ENCODE data around the gene DENND4A. TPM values are rescaled to one million over a fixed set of nuclear protein-coding genes. Genes with fewer than 3 reads are reported as not detected.
"Not testable (repeated sequence)": the region's sequence is repeated elsewhere in the genome, so short reads cannot be mapped to it uniquely, and the experiment has no call there.

Gene DENND4A
- total RNA-seq, 1 donor from 2014 or later = 9.1 TPM

- Mint-ChIP-seq H3K4me1 (no peaks in the 10 kb centered on the region), H3K9me3 (no peaks in the 10 kb centered on the region), H3K27ac (ENCODE audit: unreplicated experiment) (no peak overlapping the region), H3K36me3 (ENCODE audit: low read depth) (no peaks in the 10 kb centered on the region), H3K4me3 (no peak overlapping the region), H3K27me3 (ENCODE audit: low read depth) (no peaks in the 10 kb centered on the region)
- no peak for DNase-seq (ENCODE audit: low read depth, low spot score)
- TF ChIP-seq CTCF (conservative IDR thresholded peaks at IDR 0.05) = no peak
Measured at GRCh38 chr15:65620833-65621232, 171.3 kb downstream of the DENND4A start.

- Mint-ChIP-seq H3K27ac (ENCODE audit: unreplicated experiment) (no peak overlapping the region), H3K4me3 (no peak overlapping the region)
Measured at GRCh38 chr15:65619626-65620290, 172.3 kb downstream of the DENND4A start.

GRCh38 chr15:65618560-65619109, 173.5 kb downstream of the DENND4A start:
- H3K4me3 Mint-ChIP-seq = no peak overlapping the region
- no peaks in the 10 kb centered on the region for H3K9me3 Mint-ChIP-seq
- H3K36me3 Mint-ChIP-seq (ENCODE audit: low read depth) = no peaks in the 10 kb centered on the region
- no peak for DNase-seq (ENCODE audit: low read depth, low spot score)
- peaks cover 3% of the 10 kb centered on the region for H3K4me1 Mint-ChIP-seq
- H3K27me3 Mint-ChIP-seq (ENCODE audit: low read depth) = no peaks in the 10 kb centered on the region
- H3K27ac Mint-ChIP-seq (ENCODE audit: unreplicated experiment) = no peak overlapping the region
- TF ChIP-seq CTCF (conservative IDR thresholded peaks at IDR 0.05) = no peak

More at GRCh38 chr15:65619626-65620290, 172.3 kb downstream of the DENND4A start:
- no peaks in the 10 kb centered on the region for H3K36me3 Mint-ChIP-seq (ENCODE audit: low read depth)
- no peak for DNase-seq (ENCODE audit: low read depth, low spot score)
- H3K4me1 Mint-ChIP-seq = no peaks in the 10 kb centered on the region
- H3K27me3 Mint-ChIP-seq (ENCODE audit: low read depth) = no peaks in the 10 kb centered on the region
- no peak for TF ChIP-seq CTCF (conservative IDR thresholded peaks at IDR 0.05)
- no peaks in the 10 kb centered on the region for H3K9me3 Mint-ChIP-seq

- H3K27me3 Mint-ChIP-seq (ENCODE audit: low read depth); H3K9me3 Mint-ChIP-seq; DNase-seq (ENCODE audit: low read depth, low spot score); H3K27ac Mint-ChIP-seq (ENCODE audit: unreplicated experiment); H3K4me3 Mint-ChIP-seq; H3K36me3 Mint-ChIP-seq (ENCODE audit: low read depth): not testable (repeated sequence)
- H3K4me1 Mint-ChIP-seq = peaks cover 21% of the 10 kb centered on the region
Measured at GRCh38 chr15:65615887-65616286, 176.2 kb downstream of the DENND4A start.

GRCh38 chr15:65612949-65613744, 178.9 kb downstream of the DENND4A start:
- H3K4me3 Mint-ChIP-seq = peak overlapping the region; percentile 91
- H3K27me3 Mint-ChIP-seq (ENCODE audit: low read depth) = no peaks in the 10 kb centered on the region
- TF ChIP-seq CTCF (conservative IDR thresholded peaks at IDR 0.05) = no peak
- peak overlapping the region; percentile 16 for H3K27ac Mint-ChIP-seq (ENCODE audit: unreplicated experiment)
- no peaks in the 10 kb centered on the region for H3K9me3 Mint-ChIP-seq
- no peak for DNase-seq (ENCODE audit: low read depth, low spot score)
- no peaks in the 10 kb centered on the region for H3K36me3 Mint-ChIP-seq (ENCODE audit: low read depth)
- H3K4me1 Mint-ChIP-seq = peaks cover 34% of the 10 kb centered on the region

GRCh38 chr15:65612616-65612946, 179.5 kb downstream of the DENND4A start:
- H3K36me3 Mint-ChIP-seq (ENCODE audit: low read depth) = no peaks in the 10 kb centered on the region
- no peak for DNase-seq (ENCODE audit: low read depth, low spot score)
- H3K4me3 Mint-ChIP-seq = peak overlapping the region; percentile 91
- no peak for TF ChIP-seq CTCF (conservative IDR thresholded peaks at IDR 0.05)
- H3K9me3 Mint-ChIP-seq = no peaks in the 10 kb centered on the region
- no peaks in the 10 kb centered on the region for H3K27me3 Mint-ChIP-seq (ENCODE audit: low read depth)
- peaks cover 34% of the 10 kb centered on the region for H3K4me1 Mint-ChIP-seq
- H3K27ac Mint-ChIP-seq (ENCODE audit: unreplicated experiment) = peak overlapping the region; percentile 99

Data from neural crest cell (in vitro differentiated cells).